GM10266 (cell line): ENCODE data around the gene FHL2.

Source experiments
- DNase-seq: peaks from one replicate; pipeline ENCODE4 v3.0.0; 2012; ENCODE audit errors: extremely low spot score
- CTCF ChIP-seq: IDR thresholded peaks from 2 replicates; pipeline ENCODE4 v1.5.1; 2012; ENCODE audit warnings: mild to moderate bottlenecking, low read depth; ENCODE audit not compliant: control insufficient read depth, insufficient read depth; ENCODE audit errors: missing control alignments

Gene FHL2

GRCh38 chr2:105337122-105338019 lies 61.5 kb downstream of the FHL2 start, which contains the start of gene C2orf49:
C2orf49 (plus strand) TSS chr2:105337540; CDS start chr2:105337588, 48 bp downstream.
- no peak for TF ChIP-seq CTCF
- peak; percentile 83 for DNase-seq

- no peak for TF ChIP-seq CTCF
- no peak for DNase-seq
These were observed 62.1 kb downstream of the FHL2 start for GRCh38 chr2:105336786-105337121.

GRCh38 chr2:105335469-105335868 lies 63.4 kb downstream of the FHL2 start:
- no peak for TF ChIP-seq CTCF
- no peak for DNase-seq

- TF ChIP-seq CTCF: no peak
- DNase-seq: no peak
These were observed 64.6 kb downstream of the FHL2 start for GRCh38 chr2:105334211-105334610.

- TF ChIP-seq CTCF: no peak
These were observed 68.0 kb downstream of the FHL2 start for GRCh38 chr2:105330681-105331375.

GRCh38 chr2:105329561-105330495 lies 69.0 kb downstream of the FHL2 start, which contains the start of gene TGFBRAP1:
TGFBRAP1 (minus strand) TSS chr2:105329735; CDS start chr2:105308301, 21,434 bp downstream.
- DNase-seq: peak; percentile 86
- no peak for TF ChIP-seq CTCF

More at GRCh38 chr2:105330681-105331375, 68.0 kb downstream of the FHL2 start:
- no peak for DNase-seq
